Central memory CD8-positive, alpha-beta T cell (primary cell): ENCODE data around the gene ERC2.

Experiments used
- ATAC-seq: fragments of 150-1000 bp; cut with Tn5 transposase; replicated peaks from 2 replicates; pipeline ENCODE4 v1.10.0; 2022; ENCODE audit warnings: mild to moderate bottlenecking, moderate FRiP score, moderate number of reproducible peaks; ENCODE audit not compliant: poor library complexity, severe bottlenecking; ENCODE audit errors: extremely low read depth
- DNase-seq, 2 donors: peaks; one replicate each; pipeline ENCODE4 v3.0.0; 2021; ENCODE audit warnings: low spot score in 2 of 2
- H3K27ac Mint-ChIP-seq: one replicate; pipeline ENCODE4 v1.8.0; 2022; ENCODE audit warnings: low read depth, mild to moderate bottlenecking, moderate library complexity, mixed read lengths
- H3K27me3 Mint-ChIP-seq: one replicate; pipeline ENCODE4 v1.8.0; 2022; ENCODE audit warnings: mixed read lengths
- H3K36me3 Mint-ChIP-seq: one replicate; pipeline ENCODE4 v1.8.0; 2022; ENCODE audit warnings: mild to moderate bottlenecking, moderate library complexity, mixed read lengths; ENCODE audit not compliant: insufficient read depth
- H3K4me1 Mint-ChIP-seq: one replicate; pipeline ENCODE4 v1.8.0; 2022; ENCODE audit warnings: mixed read lengths
- H3K4me3 Mint-ChIP-seq: one replicate; pipeline ENCODE4 v1.8.0; 2022; ENCODE audit warnings: mild to moderate bottlenecking, moderate library complexity, mixed read lengths
- H3K9me3 Mint-ChIP-seq: one replicate; pipeline ENCODE4 v1.8.0; 2022; ENCODE audit warnings: mixed read lengths

The ERC2 gene

GRCh38 chr3:55683666-55684270 lies 784.5 kb downstream of the ERC2 start:
- Mint-ChIP-seq H3K4me1 (no peaks in the 10 kb centered on the region), H3K27me3 (no peaks in the 10 kb centered on the region), H3K27ac (no peak overlapping the region), H3K36me3 (no peaks in the 10 kb centered on the region), H3K4me3 (no peak overlapping the region), H3K9me3 (peaks cover 5% of the 10 kb centered on the region)
- DNase-seq = no peak
- ATAC-seq = no peak

- Mint-ChIP-seq H3K27me3 (no peaks in the 10 kb centered on the region), H3K27ac (no peak overlapping the region), H3K36me3 (no peaks in the 10 kb centered on the region), H3K9me3 (peaks cover 8% of the 10 kb centered on the region), H3K4me1 (no peaks in the 10 kb centered on the region), H3K4me3 (no peak overlapping the region)
- no peak for DNase-seq
- ATAC-seq = no peak
Measured at GRCh38 chr3:55682461-55682860, 785.8 kb downstream of the ERC2 start.

GRCh38 chr3:55678546-55679216 lies 789.6 kb downstream of the ERC2 start:
- no peak overlapping the region for H3K4me3 Mint-ChIP-seq
- DNase-seq = no peak
- H3K4me1 Mint-ChIP-seq = no peaks in the 10 kb centered on the region
- ATAC-seq = no peak
- H3K9me3 Mint-ChIP-seq = peaks cover 8% of the 10 kb centered on the region
- H3K36me3 Mint-ChIP-seq = no peaks in the 10 kb centered on the region
- no peaks in the 10 kb centered on the region for H3K27me3 Mint-ChIP-seq
- H3K27ac Mint-ChIP-seq = no peak overlapping the region

GRCh38 chr3:55676643-55677042 lies 791.6 kb downstream of the ERC2 start:
- Mint-ChIP-seq H3K27ac (no peak overlapping the region), H3K9me3 (peaks cover 8% of the 10 kb centered on the region), H3K36me3 (no peaks in the 10 kb centered on the region)

GRCh38 chr3:55675478-55675877 lies 792.8 kb downstream of the ERC2 start:
- Mint-ChIP-seq H3K9me3 (peaks cover 8% of the 10 kb centered on the region), H3K4me1 (no peaks in the 10 kb centered on the region), H3K4me3 (no peak overlapping the region), H3K27ac (no peak overlapping the region), H3K36me3 (no peaks in the 10 kb centered on the region), H3K27me3 (no peaks in the 10 kb centered on the region)
- no peak for DNase-seq
- no peak for ATAC-seq

More at GRCh38 chr3:55676643-55677042, 791.6 kb downstream of the ERC2 start:
- ATAC-seq = no peak
- H3K4me1 Mint-ChIP-seq = no peaks in the 10 kb centered on the region
- no peaks in the 10 kb centered on the region for H3K27me3 Mint-ChIP-seq
- H3K4me3 Mint-ChIP-seq = no peak overlapping the region
- DNase-seq = no peak

GRCh38 chr3:55673764-55674163 lies 794.5 kb downstream of the ERC2 start:
- peaks cover 10% of the 10 kb centered on the region for H3K9me3 Mint-ChIP-seq
- no peak for ATAC-seq
- no peaks in the 10 kb centered on the region for H3K4me1 Mint-ChIP-seq
- H3K36me3 Mint-ChIP-seq = no peaks in the 10 kb centered on the region
- no peak overlapping the region for H3K4me3 Mint-ChIP-seq
- no peak for DNase-seq
- no peaks in the 10 kb centered on the region for H3K27me3 Mint-ChIP-seq
- no peak overlapping the region for H3K27ac Mint-ChIP-seq

- Mint-ChIP-seq H3K36me3 (no peaks in the 10 kb centered on the region), H3K4me3 (no peak overlapping the region)
Measured at GRCh38 chr3:55669133-55669532, 799.1 kb downstream of the ERC2 start.

GRCh38 chr3:55668359-55668758 lies 799.9 kb downstream of the ERC2 start:
- no peaks in the 10 kb centered on the region for H3K4me1 Mint-ChIP-seq
- no peak for ATAC-seq

More at GRCh38 chr3:55669133-55669532, 799.1 kb downstream of the ERC2 start:
- no peak for ATAC-seq
- no peak for DNase-seq
- Mint-ChIP-seq H3K27ac (no peak overlapping the region), H3K9me3 (peaks cover 13% of the 10 kb centered on the region), H3K27me3 (no peaks in the 10 kb centered on the region), H3K4me1 (no peaks in the 10 kb centered on the region)

GRCh38 chr3:55664387-55664786 lies 803.9 kb downstream of the ERC2 start:
- Mint-ChIP-seq H3K27me3 (no peaks in the 10 kb centered on the region), H3K36me3 (no peaks in the 10 kb centered on the region), H3K4me3 (no peak overlapping the region), H3K9me3 (peaks cover 19% of the 10 kb centered on the region), H3K27ac (no peak overlapping the region), H3K4me1 (no peaks in the 10 kb centered on the region)
- DNase-seq = no peak
- ATAC-seq = no peak

More at GRCh38 chr3:55668359-55668758, 799.9 kb downstream of the ERC2 start:
- no peak overlapping the region for H3K4me3 Mint-ChIP-seq
- H3K36me3 Mint-ChIP-seq = no peaks in the 10 kb centered on the region
- H3K27ac Mint-ChIP-seq = no peak overlapping the region
- no peaks in the 10 kb centered on the region for H3K27me3 Mint-ChIP-seq
- H3K9me3 Mint-ChIP-seq = peaks cover 13% of the 10 kb centered on the region
- no peak for DNase-seq

- Mint-ChIP-seq H3K36me3 (no peaks in the 10 kb centered on the region), H3K9me3 (peaks cover 20% of the 10 kb centered on the region), H3K27ac (no peak overlapping the region), H3K4me3 (no peak overlapping the region), H3K27me3 (no peaks in the 10 kb centered on the region), H3K4me1 (no peaks in the 10 kb centered on the region)
- ATAC-seq (no peak), DNase-seq (no peak)
Measured at GRCh38 chr3:55662683-55663082, 805.6 kb downstream of the ERC2 start.

GRCh38 chr3:55661571-55661970 lies 806.7 kb downstream of the ERC2 start:
- no peak overlapping the region for H3K27ac Mint-ChIP-seq
- peaks cover 20% of the 10 kb centered on the region for H3K9me3 Mint-ChIP-seq
- ATAC-seq = no peak
- no peak overlapping the region for H3K4me3 Mint-ChIP-seq
- H3K27me3 Mint-ChIP-seq = no peaks in the 10 kb centered on the region
- no peaks in the 10 kb centered on the region for H3K4me1 Mint-ChIP-seq
- no peaks in the 10 kb centered on the region for H3K36me3 Mint-ChIP-seq
- no peak for DNase-seq

- H3K4me3 Mint-ChIP-seq = no peak overlapping the region
- ATAC-seq (no peak), DNase-seq (no peak)
- H3K4me1 Mint-ChIP-seq = no peaks in the 10 kb centered on the region
- peaks cover 20% of the 10 kb centered on the region for H3K9me3 Mint-ChIP-seq
- H3K27ac Mint-ChIP-seq = no peak overlapping the region
- no peaks in the 10 kb centered on the region for H3K36me3 Mint-ChIP-seq
- H3K27me3 Mint-ChIP-seq = no peaks in the 10 kb centered on the region
Measured at GRCh38 chr3:55661141-55661540, 807.1 kb downstream of the ERC2 start.

- Mint-ChIP-seq H3K27me3 (no peaks in the 10 kb centered on the region), H3K27ac (no peak overlapping the region), H3K9me3 (peaks cover 20% of the 10 kb centered on the region), H3K36me3 (no peaks in the 10 kb centered on the region), H3K4me1 (no peaks in the 10 kb centered on the region), H3K4me3 (no peak overlapping the region)
- ATAC-seq (no peak), DNase-seq (no peak)
Measured at GRCh38 chr3:55660642-55661041, 807.6 kb downstream of the ERC2 start.
